CD4-positive, alpha-beta T cell treated with Interleukin-17A for 1 hour (primary cell): ENCODE measurements around the gene C5orf15.
"Not testable (repeated sequence)": the region's sequence is repeated elsewhere in the genome, so short reads cannot be mapped to it uniquely, and the experiment has no call there.

Experiments used
- DNase-seq: peaks from one replicate; pipeline ENCODE4 v3.0.0-alpha.2; 2020

C5orf15 gene

GRCh38 chr5:133959643-133960042 lies 8.8 kb downstream of the C5orf15 start:
- DNase-seq, result no peak

DNA sequence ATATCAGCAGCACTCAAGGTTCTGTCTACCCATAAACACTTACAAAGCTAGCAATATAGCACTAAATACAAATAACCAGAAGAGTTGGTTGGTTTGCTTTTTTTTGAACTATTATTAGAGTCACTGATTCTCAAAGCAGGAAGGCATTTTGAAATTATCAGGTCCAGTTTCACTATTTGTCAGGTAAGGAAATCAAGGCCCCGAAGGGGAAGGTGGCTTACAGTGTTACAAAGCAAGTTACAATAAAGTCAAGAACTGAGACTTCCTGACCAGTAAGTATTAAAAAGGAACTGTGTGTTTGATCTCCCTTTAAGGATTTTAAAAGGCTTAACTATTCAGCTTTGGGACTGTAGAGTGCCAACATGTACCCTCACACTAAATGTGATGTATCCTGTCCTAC lies 10.8 kb downstream of the C5orf15 start:
- DNase-seq, result peak; percentile 14

DNA sequence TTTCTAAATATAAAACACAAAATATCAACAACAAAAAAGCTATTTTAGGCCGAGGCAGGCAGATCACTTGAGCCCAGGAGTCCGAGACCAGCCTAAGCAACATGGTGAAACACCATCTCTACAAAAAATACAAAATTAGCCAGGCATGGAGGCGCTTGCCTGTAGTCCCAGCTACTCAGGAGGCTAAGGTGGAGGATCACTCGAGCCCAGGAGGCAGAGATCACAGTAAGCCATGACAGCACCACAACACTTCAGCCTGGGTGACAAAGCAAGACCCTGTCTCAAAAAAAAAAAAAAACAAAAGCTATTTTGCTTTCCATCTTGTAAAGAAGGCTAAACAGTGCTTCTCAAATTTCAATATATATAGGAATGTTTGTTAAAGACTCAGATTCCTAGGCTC lies 11.3 kb downstream of the C5orf15 start:
- DNase-seq, result no peak

DNA sequence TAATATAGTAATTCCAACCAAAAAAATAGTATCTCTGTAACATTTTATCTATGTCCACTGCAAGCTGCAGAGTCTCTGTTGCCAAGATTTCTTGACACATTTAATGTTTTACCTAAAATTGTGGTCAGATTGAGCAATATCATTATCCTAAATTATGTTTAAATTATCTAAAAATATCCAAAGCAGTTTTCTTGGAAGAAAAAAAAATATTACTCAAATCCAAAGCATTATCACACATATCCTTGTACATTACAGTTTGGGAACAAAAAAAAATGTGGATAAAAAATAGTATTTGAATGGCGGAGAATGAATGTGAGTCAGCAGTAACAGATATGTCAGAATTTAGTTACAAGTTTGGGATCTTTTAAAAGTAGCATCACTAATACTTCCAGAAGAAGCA lies 12.2 kb downstream of the C5orf15 start:
- DNase-seq, result not testable (repeated sequence)

GRCh38 chr5:133953568-133954145 lies 14.8 kb downstream of the C5orf15 start:
- DNase-seq, result no peak

DNA sequence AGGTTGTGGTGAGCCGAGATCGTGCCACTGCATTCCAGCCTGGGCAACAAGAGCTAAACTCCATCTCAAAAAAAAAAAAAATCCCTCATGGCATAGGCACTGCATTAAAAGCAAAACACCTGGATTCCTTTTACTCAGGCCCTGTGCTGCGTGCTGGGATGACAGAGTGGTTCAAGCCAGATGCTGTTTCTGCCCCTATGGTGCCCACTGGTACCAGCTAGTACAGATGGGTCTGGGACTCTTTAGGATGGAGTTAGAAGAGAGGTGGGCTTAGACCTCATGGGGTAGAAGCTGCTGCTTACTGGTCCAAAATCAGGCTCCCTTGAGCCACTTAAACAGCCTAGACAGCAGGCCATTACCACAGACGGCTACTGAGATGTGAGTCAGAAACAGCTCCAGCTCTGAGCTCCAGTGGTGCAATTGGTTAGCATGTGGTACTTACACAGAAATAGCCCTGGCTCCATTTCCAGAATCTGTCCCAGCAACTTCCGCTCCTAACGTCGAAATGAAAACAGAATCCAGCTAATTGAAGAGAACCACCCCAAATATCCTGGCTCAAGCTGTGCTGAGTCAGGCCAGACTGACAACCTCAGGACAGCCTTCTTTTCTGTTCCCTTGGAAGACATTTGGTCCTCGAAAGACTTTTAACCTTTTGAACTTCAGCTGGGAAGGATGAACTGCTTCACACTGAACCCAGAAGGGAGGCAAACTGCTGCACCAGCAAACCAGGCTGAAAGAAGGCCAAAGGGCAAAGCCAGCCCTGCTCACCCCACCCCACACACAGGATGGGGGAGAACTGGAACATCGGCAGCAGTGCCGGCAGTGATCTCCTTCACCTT lies 15.5 kb downstream of the C5orf15 start:
- DNase-seq, result no peak

- DNase-seq, result no peak
These were observed 17.4 kb downstream of the C5orf15 start for GRCh38 chr5:133950821-133951612.

DNA sequence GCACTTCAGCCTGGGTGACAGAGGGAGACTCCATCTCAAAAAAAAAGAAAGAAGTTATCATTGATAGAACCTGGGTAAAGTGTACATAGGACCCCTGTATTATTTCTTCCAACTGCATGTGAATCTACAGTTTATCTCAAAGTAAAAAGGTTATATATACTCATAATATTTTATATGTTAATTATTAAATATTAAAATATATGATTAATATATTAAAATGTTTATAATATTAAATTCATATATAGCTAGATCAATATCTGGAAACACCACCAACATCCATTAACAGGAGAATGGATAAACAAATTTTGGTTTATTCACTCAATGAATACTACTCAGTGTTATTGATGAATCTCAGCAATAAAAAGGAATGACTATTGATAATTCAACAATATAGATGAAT lies 19.7 kb downstream of the C5orf15 start:
- no peak for DNase-seq

DNA sequence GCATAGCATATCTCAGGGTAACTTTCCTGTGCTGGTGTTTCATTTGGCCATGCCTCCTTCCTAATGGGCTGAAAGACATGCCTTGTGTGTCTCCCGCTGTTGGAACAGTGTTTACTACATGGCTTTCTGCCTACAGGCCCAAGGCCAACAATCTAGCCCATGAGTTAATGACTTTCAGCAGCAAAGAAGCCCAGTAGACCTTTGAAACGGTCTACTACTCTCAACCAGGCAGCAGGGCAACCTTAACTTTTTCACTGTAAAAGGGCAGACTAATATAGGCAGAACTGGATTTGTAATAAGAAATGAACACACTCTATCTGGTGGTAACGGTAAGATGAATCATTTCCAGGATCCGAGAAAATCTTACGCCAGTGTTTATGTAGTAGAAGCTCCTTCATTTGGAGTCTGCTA lies 21.0 kb downstream of the C5orf15 start:
- no peak for DNase-seq

DNA sequence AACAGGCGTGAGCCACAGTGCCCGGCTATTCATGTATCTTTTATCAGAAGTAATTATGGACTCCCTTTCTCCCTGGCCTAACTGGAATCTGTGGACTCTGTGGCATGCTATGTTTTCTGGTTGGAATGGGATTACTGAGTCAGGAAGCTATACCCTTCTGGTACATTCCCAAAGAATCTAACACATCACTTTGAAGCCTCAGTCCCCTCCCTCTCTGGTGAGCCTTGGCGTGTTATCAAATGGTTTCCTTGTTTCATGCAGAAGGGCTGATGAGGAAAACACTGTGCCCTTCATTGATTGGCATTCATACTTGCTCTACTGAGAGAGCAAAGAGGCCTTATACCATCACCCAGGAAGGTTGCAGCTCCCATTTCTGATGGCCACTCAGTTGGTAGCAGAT lies 22.9 kb downstream of the C5orf15 start:
- DNase-seq, result no peak

- DNase-seq, result peak; percentile 31
These were observed 23.9 kb downstream of the C5orf15 start for GRCh38 chr5:133944263-133945185.

- no peak for DNase-seq
These were observed 25.0 kb downstream of the C5orf15 start for GRCh38 chr5:133943475-133943817.

GRCh38 chr5:133942614-133943474 lies 25.6 kb downstream of the C5orf15 start:
- no peak for DNase-seq

DNA sequence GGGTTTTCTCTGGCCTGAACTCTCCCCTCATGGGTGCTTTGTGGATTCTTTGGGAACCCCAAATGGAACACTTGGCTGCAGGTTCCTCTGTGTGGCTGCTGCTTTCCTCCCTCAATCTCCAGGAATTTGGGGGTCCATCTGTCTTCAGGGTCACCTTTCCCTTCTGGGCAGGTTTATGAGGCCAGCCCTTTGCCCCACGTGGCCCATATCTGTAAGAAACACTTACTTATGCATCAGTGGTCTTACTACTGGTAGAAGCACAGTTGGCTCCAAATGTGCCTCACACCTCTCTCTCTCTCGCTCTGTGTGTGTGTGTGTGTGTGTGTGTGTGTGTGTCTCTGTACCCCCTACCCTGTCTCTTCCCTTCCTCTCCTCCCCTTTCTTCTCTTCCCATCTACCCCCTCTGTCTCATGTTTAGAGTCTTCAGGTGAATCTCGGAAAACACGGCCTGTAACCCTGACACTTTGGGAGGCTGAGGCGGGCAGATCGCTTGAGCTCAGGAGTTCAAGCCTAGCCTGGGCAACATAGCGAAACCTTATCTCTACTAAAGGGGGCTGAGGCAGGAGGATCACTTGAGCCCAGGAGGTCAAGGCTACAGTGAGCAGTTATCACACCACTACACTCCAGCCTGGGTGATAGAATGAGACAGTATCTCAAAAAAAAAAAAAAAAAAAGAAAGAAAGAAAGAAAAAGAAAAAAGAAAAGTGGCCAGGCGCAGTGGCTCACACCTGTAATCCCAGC lies 26.8 kb downstream of the C5orf15 start:
- no peak for DNase-seq

GRCh38 chr5:133939668-133940067 lies 28.8 kb downstream of the C5orf15 start:
- DNase-seq, result no peak

DNA sequence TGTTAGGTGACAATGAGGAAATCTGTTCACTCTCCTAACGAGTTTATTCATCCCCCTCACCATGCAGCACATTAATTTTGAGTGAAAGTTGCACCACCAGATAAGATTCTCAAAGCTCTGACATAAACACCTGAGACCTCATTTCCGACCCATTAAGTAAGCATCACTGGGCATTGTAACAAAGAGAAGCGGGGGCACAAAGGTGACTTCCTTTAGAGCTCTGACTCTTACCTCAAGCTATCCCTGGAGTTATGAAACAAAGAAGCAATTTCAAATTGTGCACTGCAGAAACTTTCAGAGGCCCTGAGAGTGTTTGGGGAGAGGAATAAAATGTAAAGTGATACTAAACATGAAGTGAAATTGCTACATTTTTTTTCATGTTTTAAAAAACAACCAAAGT lies 29.5 kb downstream of the C5orf15 start:
- DNase-seq, result no peak

DNA sequence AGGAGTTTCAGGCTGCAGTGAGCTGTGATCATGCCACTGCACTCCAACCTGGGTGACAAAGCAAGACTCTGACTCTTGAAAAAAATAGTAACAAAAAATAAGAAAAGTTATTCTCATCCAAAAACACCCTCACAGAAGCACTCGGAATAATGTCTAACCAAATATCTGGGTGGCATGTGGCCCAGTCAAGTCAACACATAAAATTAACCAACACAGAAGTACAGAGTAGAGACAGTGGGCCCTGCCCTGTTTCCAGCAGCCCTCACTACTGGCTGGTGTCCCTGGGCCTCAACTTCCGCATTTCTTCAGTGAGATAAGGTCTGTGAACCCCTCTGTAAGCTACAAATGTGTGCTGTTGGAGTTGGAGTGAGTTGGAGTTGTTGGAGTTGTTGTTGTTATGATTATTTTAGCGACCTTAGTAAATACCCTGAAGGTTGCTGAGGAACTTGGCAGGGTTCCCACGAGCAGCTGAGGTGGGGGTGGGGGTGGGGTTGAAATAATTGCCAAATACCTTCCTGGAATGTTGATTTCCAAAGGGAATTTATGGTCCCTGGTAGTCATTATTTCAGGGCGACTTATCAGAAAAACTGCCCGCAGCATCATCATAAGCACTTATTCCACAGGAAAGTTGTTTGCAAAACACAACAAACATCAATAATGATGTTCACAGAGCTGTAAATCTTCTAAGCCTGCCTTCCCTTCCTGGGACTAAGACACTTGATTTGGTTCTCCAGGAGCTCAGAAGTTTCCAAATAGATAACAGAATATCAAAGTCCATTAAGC lies 30.2 kb downstream of the C5orf15 start:
- no peak for DNase-seq

DNA sequence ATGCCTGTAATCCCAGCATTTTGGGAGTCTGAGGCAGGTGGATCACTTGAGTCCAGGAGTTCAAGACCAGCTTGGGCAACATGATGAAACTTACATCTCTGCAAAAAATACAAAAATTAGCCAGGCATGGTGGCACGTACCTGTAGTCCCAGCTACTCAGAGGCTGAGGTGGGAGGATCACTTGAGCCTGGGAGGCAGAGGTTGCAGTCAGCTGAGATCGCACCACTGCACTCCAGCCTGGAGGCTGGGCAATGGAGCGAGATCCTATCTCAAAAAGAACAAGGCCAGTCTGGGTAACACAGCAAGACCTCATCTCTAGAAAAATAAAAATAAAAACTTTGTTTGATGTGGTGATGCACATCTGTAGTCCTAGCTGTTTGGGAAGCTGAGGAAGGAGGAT lies 30.8 kb downstream of the C5orf15 start:
- DNase-seq, result not testable (repeated sequence)

GRCh38 chr5:133936651-133937015 lies 31.8 kb downstream of the C5orf15 start:
- DNase-seq, result no peak

DNA sequence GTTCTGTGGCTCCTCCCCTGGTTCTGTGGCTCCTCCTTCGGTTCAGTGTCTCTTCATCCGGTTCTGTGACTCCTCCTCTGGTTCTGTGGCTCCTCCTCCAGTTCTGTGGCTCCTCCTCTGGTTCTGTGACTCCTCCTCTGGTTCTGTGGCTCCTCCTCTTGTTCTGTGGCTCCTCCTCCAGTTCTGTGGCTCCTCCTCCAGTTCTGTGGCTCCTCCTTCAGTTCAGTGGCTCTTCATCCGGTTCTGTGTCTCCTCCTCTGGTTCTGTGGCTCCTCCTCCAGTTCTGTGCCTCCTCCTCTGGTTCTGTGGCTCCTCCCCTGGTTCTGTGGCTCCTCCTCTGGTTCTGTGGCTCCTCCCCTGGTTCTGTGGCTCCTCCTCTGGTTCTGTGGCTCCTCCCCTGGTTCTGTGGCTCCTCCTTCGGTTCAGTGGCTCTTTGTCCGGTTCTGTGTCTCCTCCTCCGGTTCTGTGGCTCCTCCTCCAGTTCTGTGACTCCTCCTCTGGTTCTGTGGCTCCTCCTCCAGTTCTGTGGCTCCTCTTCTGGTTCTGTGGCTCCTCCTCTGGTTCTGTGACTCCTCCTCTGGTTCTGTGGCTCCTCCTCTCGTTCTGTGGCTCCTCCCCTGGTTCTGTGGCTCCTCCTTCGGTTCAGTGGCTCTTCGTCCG lies 32.3 kb downstream of the C5orf15 start:
- DNase-seq, result not testable (repeated sequence)
